Lung (tissue), 12 donors: ENCODE data around the gene SAMSN1. TPM values are rescaled to one million over a fixed set of nuclear protein-coding genes. Genes with fewer than 3 reads are reported as not detected.

Experiments
- ATAC-seq: fragments of 200-7000 bp; cut with Tn5 transposase; one replicate; pipeline ENCODE4 v1.9.1; 2020; ENCODE audit warnings: moderate number of reproducible peaks; ENCODE audit not compliant: insufficient read depth, low FRiP score
- DNase-seq, 3 donors: peaks; one replicate each; pipeline ENCODE4 v3.0.0-alpha.2; 2013 to 2017
- H3K27ac ChIP-seq, 2 donors: one replicate each; pipeline ENCODE4 v1.5.1; 2013; ENCODE audit warnings: mild to moderate bottlenecking in 2 of 2, moderate library complexity in 2 of 2, control low read depth in 1 of 2, inconsistent platforms in 1 of 2, low read depth in 1 of 2, low read length in 1 of 2
- H3K27me3 ChIP-seq, 3 donors: one replicate each; pipeline ENCODE4 v1.5.1; 2013; ENCODE audit warnings: low read length in 2 of 3; ENCODE audit not compliant: control insufficient read depth in 3 of 3, insufficient read depth in 3 of 3
- H3K36me3 ChIP-seq, 4 donors: one replicate each; pipeline ENCODE4 v1.5.1; 2013; ENCODE audit warnings: low read length in 4 of 4, mild to moderate bottlenecking in 1 of 4, moderate library complexity in 1 of 4; ENCODE audit not compliant: control insufficient read depth in 4 of 4, insufficient read depth in 4 of 4
- H3K4me1 ChIP-seq, 5 donors: one replicate each; pipeline ENCODE4 v1.5.1; 2013; ENCODE audit warnings: low read length in 5 of 5, mild to moderate bottlenecking in 2 of 5, moderate library complexity in 1 of 5; ENCODE audit not compliant: control insufficient read depth in 5 of 5, insufficient read depth in 5 of 5
- H3K4me3 ChIP-seq: one replicate; pipeline ENCODE4 v1.5.1; 2013; ENCODE audit warnings: mild to moderate bottlenecking, control low read depth, moderate library complexity
- H3K9ac ChIP-seq, 2 donors: one replicate each; pipeline ENCODE4 v1.5.1; 2013; ENCODE audit warnings: low read length in 2 of 2, control low read depth in 1 of 2; ENCODE audit not compliant: insufficient read depth in 1 of 2
- H3K9me3 ChIP-seq, 4 donors: one replicate each; pipeline ENCODE4 v1.5.1; 2013; ENCODE audit warnings: low read length in 3 of 4, mild to moderate bottlenecking in 1 of 4, moderate library complexity in 1 of 4; ENCODE audit not compliant: control insufficient read depth in 4 of 4, insufficient read depth in 3 of 4
- CTCF ChIP-seq: IDR thresholded peaks from 2 replicates; pipeline ENCODE4 v1.5.1; 2012; ENCODE audit warnings: mild to moderate bottlenecking; ENCODE audit errors: control extremely low read depth, extremely low read depth
- WGBS, 2 donors: extraction: QIAGEN DNeasy Blood & Tissue Kit; methylation state at CpG; one replicate each; pipeline ENCODE4 v1.1.7; 2013; 5-methylcytosine and 5-hydroxymethylcytosine counted together
- polyA plus RNA-seq, 2 donors: library from polyadenylated mRNA; stranded (reverse); fragments of 200-250 nt; gene quantifications; one replicate each; pipeline ENCODE4 v1.2.1, GENCODE V29; 2013
- total RNA-seq, 2 donors: library from RNA; depleted of rRNA in 1 of 2; stranded (reverse); fragments of >200 nt in 1 of 2; gene quantifications; one replicate each; pipeline ENCODE4 v1.2.1, GENCODE V29; 2014 to 2021
- donor health status: control.
- donor health status: control.
- donor health status: Bipolar disorder and iron deficiency.
- donor health status: healthy.
- donor health status: DM: yes; HTN: yes; CAD: no.

Gene SAMSN1
- total and polyA plus RNA-seq, 4 donors: 6.4 to 184 (median 16.1) TPM

- H3K36me3 ChIP-seq: no peaks in the 10 kb centered on the region
- no peak overlapping the region for H3K27ac ChIP-seq
- H3K4me1 ChIP-seq: no peaks in the 10 kb centered on the region
- no peak overlapping the region for H3K9ac ChIP-seq
- no peak for DNase-seq
- H3K4me3 ChIP-seq: no peak overlapping the region
- no peak for ATAC-seq
- TF ChIP-seq CTCF: no peak
- H3K27me3 ChIP-seq: no peaks in the 10 kb centered on the region
- 72 to 92% methylated on average over 4 of the region's 4 CpGs for WGBS, 2 donors
- peaks cover 0 to 1% (median 0%) of the 10 kb centered on the region in 4 donors for H3K9me3 ChIP-seq
Measured at GRCh38 chr21:14469641-14470040, 76.5 kb downstream of the SAMSN1 start.

GRCh38 chr21:14466715-14467114 is 79.4 kb downstream of the SAMSN1 start:
- TF ChIP-seq CTCF: no peak
- Histone ChIP-seq H3K36me3 (no peaks in the 10 kb centered on the region), H3K9ac (no peak overlapping the region), H3K9me3 (peaks cover 0 to 1% (median 0%) of the 10 kb centered on the region in 4 donors), H3K27me3 (no peaks in the 10 kb centered on the region), H3K27ac (no peak overlapping the region), H3K4me1 (no peaks in the 10 kb centered on the region), H3K4me3 (no peak overlapping the region)
- ATAC-seq (no peak), DNase-seq (no peak)
- WGBS, 2 donors: 41 to 68% methylated on average over 1 of the region's 1 CpG

GRCh38 chr21:14457762-14458161 is 88.4 kb downstream of the SAMSN1 start:
- no peaks in the 10 kb centered on the region for H3K27me3 ChIP-seq
- no peak overlapping the region for H3K27ac ChIP-seq
- no peak overlapping the region for H3K4me3 ChIP-seq
- ATAC-seq: no peak
- H3K9ac ChIP-seq: no peak overlapping the region
- H3K9me3 ChIP-seq: no peaks in the 10 kb centered on the region
- 86 to 92% methylated on average over 3 of the region's 3 CpGs for WGBS, 2 donors
- H3K36me3 ChIP-seq: no peaks in the 10 kb centered on the region
- no peak for TF ChIP-seq CTCF
- DNase-seq: no peak
- no peaks in the 10 kb centered on the region for H3K4me1 ChIP-seq

- no peak overlapping the region for H3K27ac ChIP-seq
- WGBS, 2 donors: 77 to 82% methylated on average over 1 of the region's 1 CpG
- ATAC-seq (no peak), DNase-seq (no peak)
- no peaks in the 10 kb centered on the region for H3K27me3 ChIP-seq
- no peaks in the 10 kb centered on the region for H3K4me1 ChIP-seq
- H3K9me3 ChIP-seq: no peaks in the 10 kb centered on the region
- no peak overlapping the region for H3K4me3 ChIP-seq
- no peaks in the 10 kb centered on the region for H3K36me3 ChIP-seq
- no peak for TF ChIP-seq CTCF
- H3K9ac ChIP-seq: no peak overlapping the region
Measured at GRCh38 chr21:14456911-14457310, 89.2 kb downstream of the SAMSN1 start.
